Choroid plexus epithelial cell (primary cell): ENCODE data around the gene SETD6.
A peak's percentile ranks its signal among the peaks of the same experiment; 100 is the strongest.

Experiments used
- DNase-seq: peaks from one replicate; pipeline ENCODE4 v3.0.0-alpha.2; 2010; ENCODE audit warnings: low read depth
- H3K4me3 ChIP-seq: 2 replicates; pipeline ENCODE4 v1.5.1; 2011; ENCODE audit warnings: low read depth, mild to moderate bottlenecking, control low read depth, low read length, moderate library complexity
- TF ChIP-seq, protein P1 (sequence below): conservative IDR thresholded peaks from 2 replicates; pipeline ENCODE4 v1.5.1; 2011; ENCODE audit warnings: low read depth, mild to moderate bottlenecking, control low read depth, inconsistent platforms, low read length, moderate library complexity

SETD6 gene

DNA sequence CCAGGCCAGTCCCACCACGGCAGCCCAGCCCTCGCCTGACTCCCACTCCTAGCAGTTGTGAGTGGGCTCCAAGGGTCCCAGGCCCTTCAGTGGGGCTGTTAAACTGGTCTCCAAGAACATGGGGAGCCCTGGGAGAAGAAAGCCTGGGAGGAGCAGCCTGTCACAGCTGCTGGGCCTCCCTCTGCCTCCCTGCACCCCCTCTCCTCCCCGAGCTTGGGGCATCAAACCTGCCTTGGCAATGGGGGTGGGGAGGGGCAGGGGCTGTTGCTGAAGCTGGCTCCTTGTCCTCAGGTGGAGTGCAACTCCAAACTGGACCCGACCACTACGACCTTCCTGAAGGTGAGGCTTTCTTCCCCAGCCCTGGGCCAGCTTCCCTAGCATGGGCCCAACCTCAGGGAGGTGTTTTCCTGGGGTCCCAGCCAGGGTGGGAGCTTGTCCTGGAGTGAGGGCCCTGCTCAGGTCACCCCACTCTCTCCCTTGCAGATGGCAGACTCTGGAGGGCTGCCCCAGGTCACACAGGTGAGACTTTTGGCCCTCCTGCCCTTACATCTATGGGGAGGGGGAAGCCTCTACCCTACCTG is 6.6 kb upstream of the SETD6 start:
- DNase-seq = no peak
- TF ChIP-seq, protein P1, sequence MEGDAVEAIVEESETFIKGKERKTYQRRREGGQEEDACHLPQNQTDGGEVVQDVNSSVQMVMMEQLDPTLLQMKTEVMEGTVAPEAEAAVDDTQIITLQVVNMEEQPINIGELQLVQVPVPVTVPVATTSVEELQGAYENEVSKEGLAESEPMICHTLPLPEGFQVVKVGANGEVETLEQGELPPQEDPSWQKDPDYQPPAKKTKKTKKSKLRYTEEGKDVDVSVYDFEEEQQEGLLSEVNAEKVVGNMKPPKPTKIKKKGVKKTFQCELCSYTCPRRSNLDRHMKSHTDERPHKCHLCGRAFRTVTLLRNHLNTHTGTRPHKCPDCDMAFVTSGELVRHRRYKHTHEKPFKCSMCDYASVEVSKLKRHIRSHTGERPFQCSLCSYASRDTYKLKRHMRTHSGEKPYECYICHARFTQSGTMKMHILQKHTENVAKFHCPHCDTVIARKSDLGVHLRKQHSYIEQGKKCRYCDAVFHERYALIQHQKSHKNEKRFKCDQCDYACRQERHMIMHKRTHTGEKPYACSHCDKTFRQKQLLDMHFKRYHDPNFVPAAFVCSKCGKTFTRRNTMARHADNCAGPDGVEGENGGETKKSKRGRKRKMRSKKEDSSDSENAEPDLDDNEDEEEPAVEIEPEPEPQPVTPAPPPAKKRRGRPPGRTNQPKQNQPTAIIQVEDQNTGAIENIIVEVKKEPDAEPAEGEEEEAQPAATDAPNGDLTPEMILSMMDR = no peak

DNA sequence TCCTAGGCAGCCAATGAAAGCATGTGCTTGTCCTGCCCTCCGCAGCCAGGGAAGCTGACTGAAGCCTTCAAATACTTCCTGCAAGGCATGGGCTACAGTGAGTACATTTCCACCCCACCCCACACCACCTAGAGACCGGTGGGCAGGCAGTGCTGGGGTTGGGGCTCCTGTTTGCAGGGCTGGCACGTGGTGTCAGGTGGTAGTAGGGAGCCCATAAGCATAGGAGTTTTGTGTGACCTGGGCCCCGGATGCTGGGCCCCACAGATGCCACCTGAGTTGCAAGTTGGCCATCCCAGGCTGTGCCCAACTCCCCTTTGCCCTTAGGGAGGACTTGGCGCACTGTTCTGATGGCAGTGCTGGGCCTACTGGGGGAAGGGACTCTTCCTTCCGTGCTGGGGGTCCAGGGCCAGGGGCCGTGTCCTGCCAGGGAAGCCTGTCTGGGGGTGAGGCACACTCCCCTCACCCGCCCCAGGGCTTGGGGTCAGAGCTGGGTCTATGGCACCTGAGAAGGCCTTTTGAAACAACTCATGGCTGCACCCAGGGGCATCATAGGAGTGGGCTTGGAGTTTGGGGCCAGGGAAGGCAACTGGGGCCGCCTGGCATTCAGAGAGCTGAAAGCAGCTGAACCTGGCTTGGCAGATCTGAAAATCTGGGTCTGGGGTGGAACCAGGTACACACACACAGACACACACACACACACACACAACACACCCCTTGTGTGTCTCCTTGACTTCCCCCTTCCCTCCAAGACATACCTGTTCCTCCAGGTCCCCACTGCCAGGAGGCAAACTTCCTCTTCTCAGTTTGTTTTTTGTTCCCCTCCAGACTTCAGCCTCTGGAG is 5.8 kb upstream of the SETD6 start:
- no peak overlapping the region for H3K4me3 ChIP-seq
- TF ChIP-seq, protein P1 = no peak

More for the DNA sequence above, 6.6 kb upstream of the SETD6 start:
- no peak overlapping the region for H3K4me3 ChIP-seq

DNA sequence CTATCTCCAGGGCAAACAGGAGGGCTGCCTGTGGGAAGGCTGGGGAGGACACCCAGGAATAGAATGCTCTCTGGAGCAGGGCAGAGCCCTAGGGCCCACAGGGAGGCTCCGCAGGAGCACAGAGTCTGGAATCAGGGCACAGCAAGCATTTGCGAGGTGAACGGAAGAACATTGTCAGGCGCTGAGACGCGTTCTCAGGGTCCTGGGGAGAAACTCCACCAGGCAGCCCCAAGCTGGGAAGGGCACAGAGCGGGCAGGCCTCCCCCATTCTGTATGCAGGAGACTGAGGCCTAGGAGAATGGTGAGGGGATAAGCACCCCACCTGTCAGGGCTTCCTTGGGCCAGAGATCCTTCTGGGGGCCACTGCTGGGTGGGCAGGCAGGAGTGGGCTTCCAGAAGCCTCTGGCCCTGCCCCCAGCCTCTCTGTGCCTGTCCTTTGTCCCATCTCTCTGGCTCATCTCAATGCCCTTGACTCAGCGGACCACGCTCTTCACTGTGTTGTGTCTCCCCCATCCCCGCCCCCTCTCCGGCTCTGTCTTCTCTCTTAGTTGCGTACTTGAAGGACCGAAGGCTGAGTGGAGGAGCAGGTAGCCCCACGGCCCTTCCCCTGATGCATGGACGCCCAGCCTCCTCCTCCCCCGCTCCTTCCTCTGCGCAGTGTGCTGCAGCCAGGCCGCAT is 5.1 kb upstream of the SETD6 start:
- DNase-seq = no peak
- TF ChIP-seq, protein P1 = no peak
- no peak overlapping the region for H3K4me3 ChIP-seq

More for the DNA sequence above, 5.8 kb upstream of the SETD6 start:
- no peak for DNase-seq

DNA sequence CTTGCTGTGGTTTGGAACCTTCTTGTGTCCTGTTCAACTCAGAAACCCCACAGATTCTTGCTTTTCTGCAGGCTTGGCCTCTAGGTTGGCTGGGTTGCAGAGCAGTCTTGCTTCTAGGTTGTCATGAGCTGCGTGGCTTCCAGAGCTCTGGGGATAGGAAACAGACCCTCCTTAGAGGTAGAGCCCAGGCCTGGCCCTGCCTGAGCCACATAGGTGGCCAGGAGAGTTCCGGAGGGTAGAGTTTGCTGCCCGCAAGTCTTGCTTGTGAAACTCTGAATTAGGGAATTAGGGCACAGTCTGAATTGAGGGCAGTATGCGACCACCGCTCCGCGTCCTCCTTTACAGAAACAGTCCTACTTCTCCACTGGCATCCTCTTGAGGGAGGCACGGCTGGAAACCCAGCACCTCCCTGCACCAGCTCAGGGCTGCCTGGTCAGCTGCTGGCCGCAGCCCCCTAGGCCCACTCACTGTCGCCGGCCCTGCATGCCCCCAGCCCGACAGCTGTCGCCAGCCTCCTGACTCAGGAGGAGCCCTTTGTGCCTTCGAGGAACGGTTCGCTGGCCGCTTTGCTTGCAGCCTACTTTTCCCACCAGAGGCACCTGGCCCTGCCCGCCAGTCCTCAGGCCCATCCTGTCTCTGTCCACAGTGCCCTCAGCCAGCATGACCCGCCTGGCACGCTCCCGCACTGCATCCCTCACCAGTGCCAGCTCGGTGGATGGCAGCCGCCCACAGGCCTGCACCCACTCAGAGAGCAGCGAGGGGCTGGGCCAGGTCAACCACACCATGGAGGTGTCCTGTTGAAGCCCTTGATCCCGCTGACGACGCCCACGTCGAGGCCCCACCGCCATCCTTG is 4.3 kb upstream of the SETD6 start:
- H3K4me3 ChIP-seq = no peak overlapping the region
- no peak for DNase-seq
- TF ChIP-seq, protein P1 = no peak

DNA sequence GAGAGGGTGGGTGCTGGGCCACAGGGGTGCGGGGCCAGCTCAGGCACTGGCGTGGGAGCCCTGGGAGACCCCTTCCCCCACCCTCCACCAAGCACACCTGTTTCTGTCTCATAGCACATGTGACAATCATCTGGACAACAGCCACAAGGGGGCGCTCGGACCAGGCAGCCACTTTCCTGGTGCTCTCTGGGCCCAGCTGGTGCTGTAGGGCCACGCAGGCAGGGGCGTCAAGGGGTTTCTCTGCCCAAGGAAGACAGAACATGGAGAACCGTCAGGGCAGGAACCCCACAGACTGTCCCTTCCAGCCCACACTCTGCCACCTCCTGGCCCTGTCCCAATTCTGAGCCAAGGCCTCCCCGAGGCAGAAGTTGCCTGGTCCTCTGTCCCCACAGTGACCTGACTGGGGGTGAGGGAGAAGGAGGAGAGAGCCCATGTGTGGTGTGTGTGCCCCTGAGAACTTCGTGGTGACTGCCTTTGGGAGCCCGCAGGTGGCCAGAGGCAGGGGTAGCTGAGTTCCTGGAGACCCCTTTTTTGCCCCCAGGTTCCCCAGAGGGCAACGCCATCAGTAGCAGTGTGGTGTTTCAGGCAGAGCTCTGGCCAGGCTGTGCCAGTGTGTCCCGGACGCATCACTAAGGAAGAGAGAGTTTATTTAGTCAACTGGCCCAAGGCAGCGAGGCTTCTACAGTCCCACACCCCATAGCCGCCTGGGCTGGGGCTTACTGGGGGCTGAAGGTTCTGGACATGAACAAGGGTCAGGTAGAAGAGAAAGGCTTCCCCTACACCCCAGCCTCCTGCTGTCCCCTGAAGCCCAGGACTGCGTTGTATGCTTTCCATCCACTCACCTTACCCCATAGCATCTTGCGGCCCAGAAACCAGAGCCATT is 3.1 kb upstream of the SETD6 start:
- DNase-seq = peak; percentile 71
- no peak overlapping the region for H3K4me3 ChIP-seq
- TF ChIP-seq, protein P1 = peak; percentile 86

DNA sequence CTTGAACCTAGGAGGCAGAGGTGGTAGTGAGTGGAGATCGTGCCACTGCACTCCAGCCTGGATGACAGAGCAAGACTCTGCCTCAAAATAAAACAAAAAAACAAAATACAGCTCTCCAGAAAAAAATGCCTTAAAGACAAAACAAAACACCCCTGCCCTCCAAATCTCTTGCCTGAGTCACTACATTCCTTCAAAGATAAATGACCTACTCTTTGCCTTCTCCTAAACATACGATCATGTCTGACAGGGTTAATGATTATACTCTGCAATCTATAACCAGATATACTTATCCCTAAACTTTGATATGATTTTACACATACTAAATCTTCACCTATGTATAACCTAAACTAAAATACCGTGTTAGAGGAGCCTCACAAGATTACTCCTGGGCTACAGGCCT is 1.4 kb upstream of the SETD6 start:
- no peak for DNase-seq
- TF ChIP-seq, protein P1 = no peak
- H3K4me3 ChIP-seq = no peak overlapping the region
